WTC11 (cell line): ENCODE results near the gene CMA1. TPM values are rescaled to one million over a fixed set of nuclear protein-coding genes. Genes with fewer than 3 reads are reported as not detected.

Experiments used
- ATAC-seq: fragments of 200-7000 bp; cut with Tn5 transposase; 2 replicates; pipeline ENCODE4 v1.10.0; 2021; ENCODE audit warnings: mild to moderate bottlenecking, moderate library complexity
- CTCF ChIA-PET: fragments of 300-600 bp; sonication (Branson Sonifier 250); formaldehyde crosslinking; loops from one replicate; lab custom pipeline; 2021; ENCODE audit warnings: antibody characterized with exemption; lab: Charles Lee
- POLR2A ChIA-PET: fragments of 350-600 bp; sonication (Branson Sonifier 250); formaldehyde crosslinking; loops from one replicate; lab custom pipeline; 2021; ENCODE audit warnings: antibody characterized with exemption; lab: Charles Lee
- DNase-seq: peaks from one replicate; pipeline ENCODE4 v3.0.0; 2021; ENCODE audit warnings: low spot score
- H3K27ac Mint-ChIP-seq: 2 replicates; pipeline ENCODE4 v1.8.0; 2021; ENCODE audit warnings: mixed read lengths
- H3K27me3 Mint-ChIP-seq: 2 replicates; pipeline ENCODE4 v1.8.0; 2021; ENCODE audit warnings: low read depth, mild to moderate bottlenecking, moderate library complexity, mixed read lengths
- H3K36me3 Mint-ChIP-seq: 2 replicates; pipeline ENCODE4 v1.8.0; 2021; ENCODE audit warnings: mixed read lengths
- H3K4me1 Mint-ChIP-seq: 2 replicates; pipeline ENCODE4 v1.8.0; 2022; ENCODE audit warnings: mixed read lengths
- H3K4me3 Mint-ChIP-seq: 2 replicates; pipeline ENCODE4 v1.8.0; 2021; ENCODE audit warnings: mild to moderate bottlenecking, moderate library complexity, mixed read lengths
- H3K9me3 Mint-ChIP-seq: 2 replicates; pipeline ENCODE4 v1.8.0; 2021; ENCODE audit warnings: mixed read lengths
- AFF4 ChIP-seq: sonication (generic); formaldehyde crosslinking; IDR thresholded peaks from 2 replicates; pipeline ENCODE4 v1.8.1; 2023; ENCODE audit warnings: mild to moderate bottlenecking, missing genetic modification reagents, borderline replicate concordance
- CREB1 ChIP-seq: sonication (generic); formaldehyde crosslinking; IDR thresholded peaks from 2 replicates; pipeline ENCODE4 v1.8.0; 2023; ENCODE audit warnings: mild to moderate bottlenecking, missing genetic modification reagents
- CTCF ChIP-seq: fragments of 200-600 bp; IDR thresholded peaks from 2 replicates; pipeline ENCODE4 v1.8.0; 2022; ENCODE audit warnings: antibody characterized with exemption
- E2F5 ChIP-seq: sonication (generic); formaldehyde crosslinking; IDR thresholded peaks from 2 replicates; pipeline ENCODE4 v1.8.1; 2022; ENCODE audit warnings: mild to moderate bottlenecking, moderate library complexity, missing genetic modification reagents
- GTF2I ChIP-seq: fragments of 250-450 bp; sonication (Bioruptor Pico); conservative IDR thresholded peaks from 2 replicates; pipeline ENCODE4 v1.4.0; 2021; ENCODE audit warnings: mild to moderate bottlenecking
- HMGA2 ChIP-seq: fragments of 250-450 bp; sonication (Bioruptor Pico); IDR thresholded peaks from 2 replicates; pipeline ENCODE4 v1.4.0; 2021; ENCODE audit warnings: mild to moderate bottlenecking, moderate library complexity
- IRF2 ChIP-seq: sonication (generic); formaldehyde crosslinking; IDR thresholded peaks from 2 replicates; pipeline ENCODE4 v1.8.0; 2022; ENCODE audit warnings: low read depth, missing genetic modification reagents, borderline replicate concordance
- MLX ChIP-seq: sonication (generic); formaldehyde crosslinking; IDR thresholded peaks from 2 replicates; pipeline ENCODE4 v1.8.1; 2023; ENCODE audit warnings: mild to moderate bottlenecking, missing genetic modification reagents, moderate library complexity
- NFATC4 ChIP-seq: fragments of 250-450 bp; sonication (Bioruptor Pico); IDR thresholded peaks from 2 replicates; pipeline ENCODE4 v1.9.0; 2021; ENCODE audit warnings: mild to moderate bottlenecking
- NR3C1 ChIP-seq: sonication (generic); formaldehyde crosslinking; conservative IDR thresholded peaks from 2 replicates; pipeline ENCODE4 v1.8.1; 2023; ENCODE audit warnings: low read depth, mild to moderate bottlenecking, missing genetic modification reagents
- STAT6 ChIP-seq: sonication (generic); formaldehyde crosslinking; conservative IDR thresholded peaks from 2 replicates; pipeline ENCODE4 v1.8.1; 2023; ENCODE audit warnings: mild to moderate bottlenecking, low read depth, missing genetic modification reagents, moderate library complexity
- ZMAT4 ChIP-seq: fragments of 250-450 bp; sonication (Bioruptor Pico); IDR thresholded peaks from 2 replicates; pipeline ENCODE4 v1.9.0; 2021; ENCODE audit warnings: mild to moderate bottlenecking
- ZNF281 ChIP-seq: sonication (generic); formaldehyde crosslinking; IDR thresholded peaks from 2 replicates; pipeline ENCODE4 v1.8.0; 2023; ENCODE audit warnings: mild to moderate bottlenecking, missing genetic modification reagents
- total RNA-seq: library from RNA; stranded (reverse); gene quantifications from 3 replicates; pipeline ENCODE4 v1.2.3, GENCODE V29; 2021

CMA1 gene
- total RNA-seq, 1 experiment from 2014 or later, result not detected

- no peak for DNase-seq
- POLR2A ChIA-PET, result no interaction called here
- no peaks in the 10 kb centered on the region for H3K36me3 Mint-ChIP-seq
- no peaks in the 10 kb centered on the region for H3K4me1 Mint-ChIP-seq
- TF ChIP-seq NFATC4 (no peak), AFF4 (CRISPR knock-in tag) (no peak), IRF2 (no peak), NR3C1 (no peak), GTF2I (CRISPR knock-in tag) (no peak), ZMAT4 (CRISPR knock-in tag) (no peak), E2F5 (CRISPR knock-in tag) (no peak), MLX (no peak), CREB1 (CRISPR knock-in tag) (no peak), CTCF (no peak), HMGA2 (CRISPR knock-in tag) (no peak), ZNF281 (no peak), STAT6 (CRISPR knock-in tag) (no peak)
- TF ChIP-seq, all 79 proteins: peak for 0
- H3K27ac Mint-ChIP-seq, result no peak overlapping the region
- no peak for ATAC-seq
- peaks cover 8% of the 10 kb centered on the region for H3K9me3 Mint-ChIP-seq
- H3K27me3 Mint-ChIP-seq, result peaks cover 2% of the 10 kb centered on the region
- no peak overlapping the region for H3K4me3 Mint-ChIP-seq
- CTCF ChIA-PET, result no interaction called here
These were observed 27.7 kb upstream of the CMA1 start for GRCh38 chr14:24535737-24536136.
